ENCODE measurements around the gene ZNF333. TPM values are rescaled to one million over a fixed set of nuclear protein-coding genes. Genes with fewer than 3 reads are reported as not detected.

Gene ZNF333
- total and polyA plus RNA-seq, 2 of the 4 experiments (the other 2 are of a cell fraction) = 9.8 to 15.1 TPM

- no peaks in the 10 kb centered on the region for H4K20me1 ChIP-seq (ENCODE audit: insufficient read depth, low read length)
- H3K18ac ChIP-seq (ENCODE audit: low read depth, low read length) = no peak overlapping the region
- H3K79me1 ChIP-seq (ENCODE audit: low read depth in 1 of 2, low read length in 2 of 2) = no peaks in the 10 kb centered on the region
- no peak overlapping the region for H3K23ac ChIP-seq (ENCODE audit: low read depth, low read length)
- TF ChIP-seq FOS (IDR thresholded peaks at IDR 0.05; ENCODE audit: low read depth, low read length) (no peak), SMC3 (IDR thresholded peaks at IDR 0.05; ENCODE audit: low read depth, low read length) (no peak), RAD21 (IDR thresholded peaks at IDR 0.05; ENCODE audit: low read length) (no peak)
- TF ChIP-seq, protein P1, sequence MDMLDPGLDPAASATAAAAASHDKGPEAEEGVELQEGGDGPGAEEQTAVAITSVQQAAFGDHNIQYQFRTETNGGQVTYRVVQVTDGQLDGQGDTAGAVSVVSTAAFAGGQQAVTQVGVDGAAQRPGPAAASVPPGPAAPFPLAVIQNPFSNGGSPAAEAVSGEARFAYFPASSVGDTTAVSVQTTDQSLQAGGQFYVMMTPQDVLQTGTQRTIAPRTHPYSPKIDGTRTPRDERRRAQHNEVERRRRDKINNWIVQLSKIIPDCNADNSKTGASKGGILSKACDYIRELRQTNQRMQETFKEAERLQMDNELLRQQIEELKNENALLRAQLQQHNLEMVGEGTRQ (IDR thresholded peaks at IDR 0.05; ENCODE audit: low read depth, low read length) = no peak
- in situ Hi-C loops (cut with MboI; ENCODE audit: low sequenced_read_pairs) (no loop called here), intact Hi-C loops (cut with micrococcal nuclease) (no loop called here), dilution Hi-C loops (cut with HindIII; ENCODE audit: low sequenced_read_pairs, unreplicated experiment) (no loop called here)
- peaks cover 18% of the 10 kb centered on the region for H3K9me3 ChIP-seq (ENCODE audit: control insufficient read depth, insufficient read depth, low read length)
- DNase-seq = no peak
- H3K4ac ChIP-seq (ENCODE audit: low read depth, low read length) = no peak overlapping the region
- no peak overlapping the region for H4K91ac ChIP-seq (ENCODE audit: insufficient read depth, low read depth, low read length)
- no peak overlapping the region for H4K5ac ChIP-seq (ENCODE audit: low read depth, low read length)
- H3K36me3 ChIP-seq (ENCODE audit: control insufficient read depth, insufficient read depth, low read length) = no peaks in the 10 kb centered on the region
- H3K9ac ChIP-seq (ENCODE audit: low read depth, low read length) = no peak overlapping the region
- ATAC-seq (ENCODE audit: low read depth) = no peak
- ChIA-PET POLR2A (ENCODE audit: unreplicated experiment) (no interaction called here), CTCF (no interaction called here)
- no peaks in the 10 kb centered on the region for H3K27me3 ChIP-seq (ENCODE audit: control insufficient read depth, insufficient read depth, low read length)
- H3K56ac ChIP-seq (ENCODE audit: extremely low read depth, insufficient read depth, low read length) = no peak overlapping the region
- 50% methylated on average over 2 of the region's 11 CpGs; no CpG with 5 or more reads in 1 of the 2 experiments for WGBS, 2 experiments (ENCODE audit: extremely low coverage in 2 of 2, insufficient read length in 1 of 2)
- H2BK15ac ChIP-seq (ENCODE audit: low read depth, low read length) = no peak overlapping the region
- no peak overlapping the region for H3K14ac ChIP-seq (replicated peaks; ENCODE audit: low read depth, low read length)
- H3K27ac ChIP-seq (ENCODE audit: insufficient read depth, low read length) = no peak overlapping the region
- BruUV-seq (replicated peaks) = no TSS peak
- no peak overlapping the region for H3K4me2 ChIP-seq (ENCODE audit: low read depth, low read length)
- no peak overlapping the region for H2BK5ac ChIP-seq (ENCODE audit: low read depth, low read length, poor library complexity, severe bottlenecking)
- no peak overlapping the region for H3K4me3 ChIP-seq (ENCODE audit: insufficient read depth, low read depth, low read length)
- no peaks in the 10 kb centered on the region for H3K9me1 ChIP-seq (ENCODE audit: insufficient read depth, low read length)
- no peak overlapping the region for H2BK20ac ChIP-seq (ENCODE audit: low read depth, low read length)
- no peak overlapping the region for H2AK9ac ChIP-seq (replicated peaks; ENCODE audit: low read depth, low read length, poor library complexity)
- H2AFZ ChIP-seq (replicated peaks; ENCODE audit: low read length, poor library complexity) = no peak overlapping the region
- no peak overlapping the region for H2BK120ac ChIP-seq (ENCODE audit: low read depth, low read length)
- no peak overlapping the region for H4K8ac ChIP-seq (ENCODE audit: low read depth in 2 of 2, low read length in 2 of 2)
- H3K4me1 ChIP-seq (ENCODE audit: control insufficient read depth, insufficient read depth, low read length) = no peaks in the 10 kb centered on the region
- H2AK5ac ChIP-seq (ENCODE audit: low read depth, low read length) = no peak overlapping the region
These were observed 81.3 kb downstream of the ZNF333 start for GRCh38 chr19:14770944-14771839.

Data from IMR-90 (cell line).